HepG2 (cell line): ENCODE results near the gene PRSS48. TPM values are rescaled to one million over a fixed set of nuclear protein-coding genes. Genes with fewer than 3 reads are reported as not detected.

Experiments
- CCAR2 ChIP-seq: fragments of 200-400 bp; formaldehyde crosslinking; optimal IDR thresholded peaks from 2 replicates; pipeline ENCODE3; 2018; ENCODE audit warnings: low read depth, mild to moderate bottlenecking, low read length, moderate library complexity
- FOSL1 ChIP-seq: sonication (generic); formaldehyde crosslinking; IDR thresholded peaks from 2 replicates; pipeline ENCODE4 v1.9.0; 2021; ENCODE audit warnings: missing genetic modification reagents, borderline replicate concordance
- FOSL2 ChIP-seq: sonication (generic); formaldehyde crosslinking; IDR thresholded peaks from 2 replicates; pipeline ENCODE4 v1.4.0; 2020; ENCODE audit warnings: missing genetic modification reagents
- GLI4 ChIP-seq: sonication (generic); formaldehyde crosslinking; IDR thresholded peaks from 2 replicates; pipeline ENCODE4 v1.5.1; 2020; ENCODE audit warnings: missing genetic modification reagents, mild to moderate bottlenecking, moderate library complexity, borderline replicate concordance
- MXI1 ChIP-seq: IDR thresholded peaks from 3 replicates; pipeline ENCODE4 v1.6.1; 2012; ENCODE audit warnings: low read depth, low read length, inconsistent platforms, borderline replicate concordance
- SMC3 ChIP-seq: IDR thresholded peaks from 2 replicates; pipeline ENCODE4 v1.6.1; 2011; ENCODE audit warnings: low read length, improper control_type of control experiment
- STAT5B ChIP-seq: sonication (generic); formaldehyde crosslinking; IDR thresholded peaks from 2 replicates; pipeline ENCODE4 v1.4.0; 2020; ENCODE audit warnings: missing genetic modification reagents
- ZBTB7B ChIP-seq: sonication (generic); formaldehyde crosslinking; IDR thresholded peaks from 2 replicates; pipeline ENCODE4 v1.4.0; 2020; ENCODE audit warnings: missing genetic modification reagents
- ZNF30 ChIP-seq: sonication (generic); formaldehyde crosslinking; IDR thresholded peaks from 2 replicates; pipeline ENCODE4 v1.5.0; 2020; ENCODE audit warnings: mild to moderate bottlenecking, missing genetic modification reagents
- ZNF34 ChIP-seq: sonication (generic); formaldehyde crosslinking; IDR thresholded peaks from 2 replicates; pipeline ENCODE4 v1.4.0; 2020; ENCODE audit warnings: mild to moderate bottlenecking, missing genetic modification reagents, borderline replicate concordance
- ZNF354B ChIP-seq: sonication (generic); formaldehyde crosslinking; IDR thresholded peaks from 2 replicates; pipeline ENCODE4 v1.8.0; 2022; ENCODE audit warnings: mild to moderate bottlenecking, missing genetic modification reagents
- ZNF430 ChIP-seq: sonication (generic); formaldehyde crosslinking; IDR thresholded peaks from 2 replicates; pipeline ENCODE4 v1.9.0; 2021; ENCODE audit warnings: mild to moderate bottlenecking, missing genetic modification reagents
- ZNF549 ChIP-seq: sonication (generic); formaldehyde crosslinking; IDR thresholded peaks from 2 replicates; pipeline ENCODE4 v1.5.0; 2020; ENCODE audit warnings: missing genetic modification reagents
- ZNF616 ChIP-seq: sonication (generic); formaldehyde crosslinking; IDR thresholded peaks from 2 replicates; pipeline ENCODE4 v1.5.0; 2020; ENCODE audit warnings: low read depth, mild to moderate bottlenecking, missing genetic modification reagents
- polyA plus RNA-seq, 8 experiments: library from polyadenylated mRNA; depleted of rRNA in 3 of 8; stranded (reverse) in 7 of 8; unstranded in 1 of 8; fragments of >200 nt; fragmentation: Illumina TruSeq in 4 of 8; extraction: Trizol in 4 of 8; gene quantifications; 2 replicates each; pipeline versions ENCODE4 v1.2.1 to v1.2.3, GENCODE V29; 2011 to 2016; ENCODE audit warnings: low read depth in 4 of 8, missing spikeins in 1 of 8, mixed read lengths in 1 of 8; ENCODE audit not compliant: insufficient read depth in 1 of 8
- total RNA-seq, 5 experiments: library from RNA; depleted of rRNA; stranded (reverse); fragments of >200 nt; fragmentation: Illumina TruSeq; extraction: Trizol; gene quantifications; 2 replicates each; pipeline ENCODE4 v1.2.3, GENCODE V29; 2016; ENCODE audit warnings: low read depth in 1 of 5
- TF ChIP-seq, protein P1 (sequence below): sonication (generic); formaldehyde crosslinking; IDR thresholded peaks from 2 replicates; pipeline ENCODE4 v1.5.1; 2020; ENCODE audit warnings: mild to moderate bottlenecking, missing genetic modification reagents, moderate library complexity
- TF ChIP-seq, protein P2 (sequence below): IDR thresholded peaks from 2 replicates; pipeline ENCODE4 v1.6.1; 2016; ENCODE audit warnings: low read depth, borderline replicate concordance
- TF ChIP-seq, protein P3 (sequence below): IDR thresholded peaks from 2 replicates; pipeline ENCODE4 v1.6.1; 2016; ENCODE audit warnings: low read depth
- TF ChIP-seq, protein P4 (sequence below): sonication (generic); formaldehyde crosslinking; IDR thresholded peaks from 2 replicates; pipeline ENCODE4 v1.4.0; 2020; ENCODE audit warnings: missing genetic modification reagents, borderline replicate concordance

The PRSS48 gene
- total and polyA plus RNA-seq, 2 of the 13 experiments (the other 11 are each of a cell fraction or from before 2014, with no cell fraction given) = not detected

DNA sequence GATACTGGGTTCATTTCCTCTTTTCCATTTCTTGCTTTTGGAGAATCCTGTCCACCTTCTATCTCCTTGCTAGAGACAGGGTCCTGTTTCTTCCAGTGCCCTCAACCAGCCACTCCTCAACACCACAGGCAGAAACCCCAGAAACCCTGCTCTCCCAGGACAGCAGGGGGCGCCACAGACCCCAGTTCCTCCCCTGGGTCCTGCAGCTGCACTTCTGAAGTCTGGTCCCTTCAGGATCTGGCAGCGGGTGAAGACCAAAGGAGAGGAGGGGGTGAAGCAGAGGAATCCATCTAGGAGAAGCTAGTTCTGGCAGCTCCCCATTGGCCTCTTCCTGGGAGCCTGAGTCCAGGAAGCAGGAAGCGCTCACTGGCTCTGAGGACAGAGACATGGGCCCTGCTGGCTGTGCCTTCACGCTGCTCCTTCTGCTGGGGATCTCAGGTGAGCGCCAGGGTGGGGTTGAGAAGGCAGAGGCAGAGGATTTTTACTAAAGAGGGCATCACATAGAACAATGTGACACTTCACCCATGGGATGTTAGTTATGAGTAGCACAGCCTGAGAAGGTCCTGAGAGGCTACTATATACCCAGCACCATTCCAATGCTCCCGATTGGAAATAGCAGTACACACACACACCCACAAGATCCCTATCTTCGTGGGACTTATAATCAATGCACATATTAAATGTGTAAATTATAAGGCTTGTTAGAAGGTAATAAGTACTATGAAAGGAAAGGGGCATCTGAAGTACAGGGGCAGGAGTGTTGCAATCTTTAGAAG lies at the start of gene PRSS48 (continued):
- TF ChIP-seq, protein P1, sequence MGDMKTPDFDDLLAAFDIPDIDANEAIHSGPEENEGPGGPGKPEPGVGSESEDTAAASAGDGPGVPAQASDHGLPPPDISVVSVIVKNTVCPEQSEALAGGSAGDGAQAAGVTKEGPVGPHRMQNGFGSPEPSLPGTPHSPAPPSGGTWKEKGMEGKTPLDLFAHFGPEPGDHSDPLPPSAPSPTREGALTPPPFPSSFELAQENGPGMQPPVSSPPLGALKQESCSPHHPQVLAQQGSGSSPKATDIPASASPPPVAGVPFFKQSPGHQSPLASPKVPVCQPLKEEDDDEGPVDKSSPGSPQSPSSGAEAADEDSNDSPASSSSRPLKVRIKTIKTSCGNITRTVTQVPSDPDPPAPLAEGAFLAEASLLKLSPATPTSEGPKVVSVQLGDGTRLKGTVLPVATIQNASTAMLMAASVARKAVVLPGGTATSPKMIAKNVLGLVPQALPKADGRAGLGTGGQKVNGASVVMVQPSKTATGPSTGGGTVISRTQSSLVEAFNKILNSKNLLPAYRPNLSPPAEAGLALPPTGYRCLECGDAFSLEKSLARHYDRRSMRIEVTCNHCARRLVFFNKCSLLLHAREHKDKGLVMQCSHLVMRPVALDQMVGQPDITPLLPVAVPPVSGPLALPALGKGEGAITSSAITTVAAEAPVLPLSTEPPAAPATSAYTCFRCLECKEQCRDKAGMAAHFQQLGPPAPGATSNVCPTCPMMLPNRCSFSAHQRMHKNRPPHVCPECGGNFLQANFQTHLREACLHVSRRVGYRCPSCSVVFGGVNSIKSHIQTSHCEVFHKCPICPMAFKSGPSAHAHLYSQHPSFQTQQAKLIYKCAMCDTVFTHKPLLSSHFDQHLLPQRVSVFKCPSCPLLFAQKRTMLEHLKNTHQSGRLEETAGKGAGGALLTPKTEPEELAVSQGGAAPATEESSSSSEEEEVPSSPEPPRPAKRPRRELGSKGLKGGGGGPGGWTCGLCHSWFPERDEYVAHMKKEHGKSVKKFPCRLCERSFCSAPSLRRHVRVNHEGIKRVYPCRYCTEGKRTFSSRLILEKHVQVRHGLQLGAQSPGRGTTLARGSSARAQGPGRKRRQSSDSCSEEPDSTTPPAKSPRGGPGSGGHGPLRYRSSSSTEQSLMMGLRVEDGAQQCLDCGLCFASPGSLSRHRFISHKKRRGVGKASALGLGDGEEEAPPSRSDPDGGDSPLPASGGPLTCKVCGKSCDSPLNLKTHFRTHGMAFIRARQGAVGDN (CRISPR knock-in tag) = peak; percentile 59
- TF ChIP-seq MXI1 = 0 out of 3 replicates have a peak, but pooled peaks have one; percentile 18
- TF ChIP-seq STAT5B (CRISPR knock-in tag) = no peak
- TF ChIP-seq CCAR2 = no peak
- TF ChIP-seq ZNF549 (CRISPR knock-in tag) = no peak
- TF ChIP-seq, protein P2, sequence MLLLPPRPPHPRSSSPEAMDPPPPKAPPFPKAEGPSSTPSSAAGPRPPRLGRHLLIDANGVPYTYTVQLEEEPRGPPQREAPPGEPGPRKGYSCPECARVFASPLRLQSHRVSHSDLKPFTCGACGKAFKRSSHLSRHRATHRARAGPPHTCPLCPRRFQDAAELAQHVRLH (CRISPR knock-in tag) = peak; percentile 42; the same call in 1 of the 2 replicates
- 0 out of 2 replicates have a peak, but pooled peaks have one; percentile 5 for TF ChIP-seq FOSL2 (CRISPR knock-in tag)
- no peak for TF ChIP-seq ZNF34 (CRISPR knock-in tag)
- no peak for TF ChIP-seq ZNF30 (CRISPR knock-in tag)
- TF ChIP-seq, protein P3, sequence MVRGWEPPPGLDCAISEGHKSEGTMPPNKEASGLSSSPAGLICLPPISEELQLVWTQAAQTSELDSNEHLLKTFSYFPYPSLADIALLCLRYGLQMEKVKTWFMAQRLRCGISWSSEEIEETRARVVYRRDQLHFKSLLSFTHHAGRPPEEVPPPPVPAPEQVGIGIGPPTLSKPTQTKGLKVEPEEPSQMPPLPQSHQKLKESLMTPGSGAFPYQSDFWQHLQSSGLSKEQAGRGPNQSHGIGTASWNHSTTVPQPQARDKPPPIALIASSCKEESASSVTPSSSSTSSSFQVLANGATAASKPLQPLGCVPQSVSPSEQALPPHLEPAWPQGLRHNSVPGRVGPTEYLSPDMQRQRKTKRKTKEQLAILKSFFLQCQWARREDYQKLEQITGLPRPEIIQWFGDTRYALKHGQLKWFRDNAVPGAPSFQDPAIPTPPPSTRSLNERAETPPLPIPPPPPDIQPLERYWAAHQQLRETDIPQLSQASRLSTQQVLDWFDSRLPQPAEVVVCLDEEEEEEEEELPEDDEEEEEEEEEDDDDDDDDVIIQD (CRISPR knock-in tag) = no peak
- no peak for TF ChIP-seq GLI4 (CRISPR knock-in tag)
- peak; percentile 80 for TF ChIP-seq SMC3
- no peak for TF ChIP-seq ZNF354B (CRISPR knock-in tag)
- TF ChIP-seq, protein P4, sequence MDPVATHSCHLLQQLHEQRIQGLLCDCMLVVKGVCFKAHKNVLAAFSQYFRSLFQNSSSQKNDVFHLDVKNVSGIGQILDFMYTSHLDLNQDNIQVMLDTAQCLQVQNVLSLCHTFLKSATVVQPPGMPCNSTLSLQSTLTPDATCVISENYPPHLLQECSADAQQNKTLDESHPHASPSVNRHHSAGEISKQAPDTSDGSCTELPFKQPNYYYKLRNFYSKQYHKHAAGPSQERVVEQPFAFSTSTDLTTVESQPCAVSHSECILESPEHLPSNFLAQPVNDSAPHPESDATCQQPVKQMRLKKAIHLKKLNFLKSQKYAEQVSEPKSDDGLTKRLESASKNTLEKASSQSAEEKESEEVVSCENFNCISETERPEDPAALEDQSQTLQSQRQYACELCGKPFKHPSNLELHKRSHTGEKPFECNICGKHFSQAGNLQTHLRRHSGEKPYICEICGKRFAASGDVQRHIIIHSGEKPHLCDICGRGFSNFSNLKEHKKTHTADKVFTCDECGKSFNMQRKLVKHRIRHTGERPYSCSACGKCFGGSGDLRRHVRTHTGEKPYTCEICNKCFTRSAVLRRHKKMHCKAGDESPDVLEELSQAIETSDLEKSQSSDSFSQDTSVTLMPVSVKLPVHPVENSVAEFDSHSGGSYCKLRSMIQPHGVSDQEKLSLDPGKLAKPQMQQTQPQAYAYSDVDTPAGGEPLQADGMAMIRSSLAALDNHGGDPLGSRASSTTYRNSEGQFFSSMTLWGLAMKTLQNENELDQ = no peak
- TF ChIP-seq ZNF430 (CRISPR knock-in tag) = no peak
- no peak for TF ChIP-seq ZBTB7B (CRISPR knock-in tag)
- TF ChIP-seq FOSL1 (CRISPR knock-in tag) = no peak
- TF ChIP-seq ZNF616 (CRISPR knock-in tag) = no peak
